ENCODE results near the gene CD63.
"Not testable (repeated sequence)": the region's sequence is repeated elsewhere in the genome, so short reads cannot be mapped to it uniquely, and the experiment has no call there.

CD63 gene, protein sequence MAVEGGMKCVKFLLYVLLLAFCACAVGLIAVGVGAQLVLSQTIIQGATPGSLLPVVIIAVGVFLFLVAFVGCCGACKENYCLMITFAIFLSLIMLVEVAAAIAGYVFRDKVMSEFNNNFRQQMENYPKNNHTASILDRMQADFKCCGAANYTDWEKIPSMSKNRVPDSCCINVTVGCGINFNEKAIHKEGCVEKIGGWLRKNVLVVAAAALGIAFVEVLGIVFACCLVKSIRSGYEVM

DNA sequence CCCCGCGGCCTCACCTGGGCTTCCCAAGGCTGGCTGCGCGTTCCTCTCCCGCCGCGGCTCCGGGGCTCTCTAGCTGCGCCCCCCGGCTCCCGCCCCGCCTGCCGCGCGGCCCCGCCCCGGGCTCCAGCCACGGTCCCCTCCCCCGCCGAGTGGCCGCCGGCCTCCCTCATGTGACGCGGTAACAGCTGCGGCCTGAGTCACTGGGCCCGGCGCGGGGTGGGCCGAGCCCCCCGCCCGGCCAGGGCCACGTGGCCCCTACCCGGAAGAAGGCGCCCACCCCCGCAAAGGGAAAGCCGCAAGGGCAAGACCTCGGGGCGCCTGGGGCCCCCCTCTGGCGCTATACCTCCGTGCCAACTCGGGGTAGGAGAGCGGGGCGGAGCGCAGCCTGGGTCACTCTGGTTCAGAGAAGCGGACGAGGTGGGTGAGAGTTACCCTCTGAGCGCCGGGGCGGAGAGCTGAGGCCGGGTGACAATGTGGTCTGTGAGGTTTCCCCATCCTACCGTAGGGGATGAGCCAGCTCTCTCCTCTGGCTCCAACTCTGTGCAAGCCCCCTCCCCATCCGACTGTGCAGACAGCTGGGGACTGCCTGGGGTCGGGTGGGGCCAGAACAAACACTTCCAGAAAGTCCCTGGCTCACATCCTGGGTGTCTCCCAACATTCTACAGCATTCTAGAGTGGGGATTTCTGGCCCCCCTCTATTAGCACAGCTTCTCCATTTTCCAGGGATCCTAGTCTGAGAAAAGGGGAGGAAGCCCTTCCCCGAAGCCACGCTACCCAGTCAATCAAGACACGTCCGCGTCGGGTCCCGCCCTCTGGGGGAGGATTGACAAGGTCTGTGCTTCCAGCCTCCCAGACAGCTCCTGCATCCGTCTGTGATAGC is at the start of gene CD63:
Gene CD63, minus strand, starts transcription at position 71 of the 880 bp plus-strand sequence. CDS start 668 bp downstream, outside the sequence.
- peak; percentile 39 for DNase-seq (ENCODE audit: low read depth)

DNA sequence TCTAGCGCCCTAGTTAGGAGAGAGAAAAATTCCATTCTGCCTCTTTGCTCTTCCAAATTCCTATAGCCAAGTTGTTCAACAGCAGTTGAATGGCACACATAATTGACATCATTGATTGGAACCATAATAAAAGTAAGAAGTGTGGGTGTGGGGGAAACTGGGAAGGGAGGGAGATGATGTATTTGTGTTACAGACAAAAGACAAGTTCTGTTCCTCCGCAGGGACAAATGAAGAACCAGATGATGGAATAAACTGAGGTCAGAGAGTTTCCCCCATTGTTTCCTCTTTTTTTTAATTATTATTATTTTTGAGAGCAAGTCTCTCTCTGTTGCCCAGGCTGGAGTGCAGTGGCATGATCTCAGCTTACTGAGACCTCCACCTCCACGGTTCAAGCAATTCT is 49.0 kb upstream of the CD63 start:
- no peak for DNase-seq (ENCODE audit: low read depth)

DNA sequence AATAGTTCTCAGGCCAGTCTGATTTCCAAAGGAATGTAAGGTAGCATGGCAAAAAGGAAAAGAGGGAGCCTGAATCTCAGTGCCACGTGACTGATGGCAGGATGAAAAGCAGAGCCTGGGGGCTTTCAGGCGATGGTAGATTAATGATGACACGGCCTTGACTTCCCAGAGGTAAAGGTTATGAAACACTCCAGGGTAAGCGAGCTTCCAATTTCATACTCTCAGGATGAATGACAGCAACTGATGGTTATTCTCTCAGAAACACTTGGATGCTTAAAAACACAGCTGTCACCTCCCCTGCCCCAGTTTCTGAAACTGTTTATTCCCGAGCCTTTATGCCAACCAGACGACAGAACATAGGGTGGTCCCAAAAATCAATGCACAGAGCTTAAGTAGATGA is 42.9 kb upstream of the CD63 start:
- DNase-seq (ENCODE audit: low read depth), result no peak

DNA sequence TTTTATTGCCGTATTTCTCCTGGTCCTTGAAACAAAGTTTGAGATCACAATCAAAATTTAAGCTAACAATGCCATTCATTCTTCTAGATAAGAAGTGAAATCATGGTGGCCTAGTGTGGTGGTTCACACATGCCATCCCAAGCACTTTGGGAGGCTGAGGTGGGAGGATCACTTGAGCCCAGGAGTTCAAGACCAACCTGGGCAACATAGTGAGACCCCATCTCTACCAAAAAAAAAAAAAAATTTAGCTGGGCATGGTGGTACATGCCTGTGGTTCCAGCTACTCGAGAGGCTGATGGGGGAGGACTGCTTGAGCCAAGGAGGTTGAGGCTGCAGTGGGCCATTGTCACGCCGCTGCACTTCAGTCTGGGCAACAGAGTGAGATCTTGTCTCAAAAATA is 38.3 kb upstream of the CD63 start:
- no peak for DNase-seq (ENCODE audit: low read depth)

DNA sequence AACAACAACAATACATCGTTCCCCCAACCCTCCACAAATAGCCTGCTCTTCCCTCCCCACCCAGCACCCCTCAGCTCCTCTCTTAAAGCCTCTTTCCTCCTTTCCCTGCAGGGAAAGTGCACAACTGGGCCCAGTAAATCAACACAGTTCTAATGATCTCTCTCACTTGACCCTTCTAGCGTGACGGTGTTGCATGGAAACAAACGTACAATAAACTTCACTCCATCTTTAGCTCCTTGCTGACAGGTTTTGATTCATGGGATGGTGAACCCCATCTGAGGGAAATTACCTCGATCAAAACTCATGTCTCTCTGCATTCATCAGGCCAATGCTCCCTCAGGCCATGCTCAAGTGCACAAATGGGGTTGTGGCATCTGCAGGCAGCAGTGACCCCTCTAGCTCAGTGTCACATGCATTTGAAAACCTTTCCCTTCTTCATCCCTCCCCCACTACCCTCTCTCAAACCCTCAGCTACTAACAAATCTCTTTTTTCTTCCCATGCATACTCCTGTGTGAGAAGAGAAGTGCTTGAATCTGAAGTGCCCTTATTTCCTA is 37.0 kb upstream of the CD63 start:
- no peak for DNase-seq (ENCODE audit: low read depth)

DNA sequence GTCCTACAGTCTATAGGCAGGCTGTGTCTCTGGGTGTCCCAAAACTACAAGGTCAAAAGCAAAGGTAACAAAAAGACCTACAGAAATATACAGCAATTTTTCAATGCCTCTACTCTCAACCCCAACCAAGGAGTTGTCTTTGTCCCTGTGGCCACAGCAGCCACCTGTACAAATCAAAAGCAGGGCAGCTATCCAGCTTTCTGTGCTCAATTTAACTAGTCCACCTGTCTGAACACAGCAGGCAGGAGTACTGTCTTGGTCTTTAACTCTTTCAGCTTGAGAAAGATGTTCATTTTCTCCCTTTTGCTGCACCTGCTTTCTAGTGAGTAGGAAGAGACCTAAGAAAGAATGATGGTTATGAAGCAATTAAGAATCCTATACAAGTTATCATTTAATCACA is 33.8 kb upstream of the CD63 start:
- no peak for DNase-seq (ENCODE audit: low read depth)

DNA sequence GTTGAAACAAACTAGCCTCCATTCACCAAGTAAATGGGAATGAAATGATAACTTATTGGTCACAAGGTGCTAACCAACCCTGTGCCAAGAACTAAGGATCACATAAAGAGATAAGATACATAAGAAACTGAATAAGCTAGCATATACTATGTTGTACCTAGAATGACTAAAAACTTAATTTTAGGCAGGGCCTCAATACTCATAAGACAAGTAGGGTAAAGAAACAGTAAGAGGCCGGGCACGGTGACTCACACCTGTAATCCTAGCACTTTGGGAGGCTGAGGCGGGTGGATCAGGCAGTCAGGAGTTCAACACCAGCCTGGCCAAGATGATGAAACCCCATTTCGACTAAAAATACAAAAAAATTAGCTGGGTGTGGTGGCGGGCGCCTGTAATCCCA is 31.9 kb upstream of the CD63 start:
- DNase-seq (ENCODE audit: low read depth), result no peak

DNA sequence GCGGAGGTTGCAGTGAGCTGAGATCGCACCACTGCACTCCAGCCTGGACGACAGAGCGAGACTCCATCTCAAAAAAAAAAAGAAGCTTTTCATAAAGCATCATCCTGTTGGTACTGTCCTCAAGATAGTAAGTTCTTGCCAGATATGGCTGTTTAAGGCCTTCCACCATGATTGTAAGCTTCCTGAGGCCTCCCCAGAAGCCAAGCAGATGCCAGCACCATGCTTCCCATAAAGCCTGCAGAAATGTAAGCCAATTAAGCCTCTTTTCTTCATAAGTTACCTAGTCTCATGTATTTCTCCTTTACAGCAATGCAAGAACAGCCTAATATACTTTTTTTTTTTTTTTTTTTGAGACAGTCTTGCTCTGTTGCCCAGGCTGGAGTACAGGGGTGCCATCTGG is 29.8 kb upstream of the CD63 start:
- DNase-seq (ENCODE audit: low read depth), result not testable (repeated sequence)

DNA sequence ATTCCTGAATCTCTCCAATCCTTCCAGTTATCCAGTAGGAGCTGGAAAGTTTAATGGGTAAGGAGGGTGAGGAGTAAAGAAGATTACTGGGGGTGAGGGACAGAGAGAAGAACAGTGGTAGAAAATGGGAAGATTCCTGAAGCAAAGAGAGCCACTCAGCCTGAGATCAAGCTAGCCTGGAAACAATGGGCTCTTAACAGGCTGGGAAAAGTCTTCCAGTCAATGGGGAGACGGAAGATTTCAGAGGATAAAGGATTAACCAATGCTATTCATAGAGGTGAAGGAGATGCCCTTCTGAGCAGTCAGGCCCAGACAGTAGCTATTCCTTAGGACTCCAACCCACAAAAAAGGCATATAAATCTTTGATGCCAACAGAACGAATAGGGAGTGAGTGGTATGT is 28.9 kb upstream of the CD63 start:
- DNase-seq (ENCODE audit: low read depth), result no peak

DNA sequence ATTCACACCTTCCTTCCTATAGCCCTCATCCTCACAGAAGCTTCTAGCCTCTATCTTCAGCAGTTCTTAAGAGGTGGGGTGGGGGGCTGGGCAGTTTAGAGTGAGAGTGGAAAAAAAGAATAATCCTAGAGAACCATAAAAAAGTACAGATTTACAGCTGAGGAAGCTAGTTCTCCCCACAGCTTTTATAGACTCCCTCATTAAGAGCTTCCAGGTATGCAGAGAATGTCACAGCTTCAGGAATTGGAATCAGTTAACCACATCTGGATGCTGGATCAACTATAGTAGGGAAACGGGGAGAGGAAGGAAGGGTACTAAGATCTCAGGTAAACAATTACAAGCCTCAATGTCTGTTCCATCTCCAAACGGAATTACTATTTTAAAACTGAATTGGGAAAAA is 26.4 kb upstream of the CD63 start:
- no peak for DNase-seq (ENCODE audit: low read depth)

DNA sequence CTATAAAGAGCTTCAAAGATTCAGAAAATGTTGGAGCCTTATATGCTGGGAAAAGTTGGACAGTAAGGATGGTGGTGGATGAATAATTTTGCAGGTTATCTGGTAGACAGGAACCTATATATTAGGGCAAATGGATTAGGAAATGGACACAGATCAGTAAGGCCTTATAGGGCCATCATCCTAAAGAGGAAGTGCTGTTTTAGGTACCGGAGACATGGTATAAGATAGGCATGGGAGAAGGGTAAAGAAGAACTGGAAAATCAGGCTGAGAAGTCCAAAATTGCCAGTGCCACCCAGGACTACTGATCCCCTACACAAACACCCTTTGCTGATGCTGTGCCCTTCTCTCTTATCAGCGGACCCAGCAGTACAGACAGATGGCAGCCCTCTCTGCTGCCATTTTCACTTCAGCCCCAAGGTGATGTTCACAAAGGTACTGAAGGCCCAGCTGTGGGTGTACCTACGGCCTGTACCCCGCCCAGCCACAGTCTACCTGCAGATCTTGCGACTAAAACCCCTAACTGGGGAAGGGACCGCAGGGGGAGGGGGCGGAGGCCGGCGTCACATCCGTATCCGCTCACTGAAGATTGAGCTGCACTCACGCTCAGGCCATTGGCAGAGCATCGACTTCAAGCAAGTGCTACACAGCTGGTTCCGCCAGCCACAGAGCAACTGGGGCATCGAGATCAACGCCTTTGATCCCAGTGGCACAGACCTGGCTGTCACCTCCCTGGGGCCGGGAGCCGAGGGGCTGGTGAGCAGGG is 19.6 kb upstream of the CD63 start:
- DNase-seq (ENCODE audit: low read depth), result no peak

DNA sequence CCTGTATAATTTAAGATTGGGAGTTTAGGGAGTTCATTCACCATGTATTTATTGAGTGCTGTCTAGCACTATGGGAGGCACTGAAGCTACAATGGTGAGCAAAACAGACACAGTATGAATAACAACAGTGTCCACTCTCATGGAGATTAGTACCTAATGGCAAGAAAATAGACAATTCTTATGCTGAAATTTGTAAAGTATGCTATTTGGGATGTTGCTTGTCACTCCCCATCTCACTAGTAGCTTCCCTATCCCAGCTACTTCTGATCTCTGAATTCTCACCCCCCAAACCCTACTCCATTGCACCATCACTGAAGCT is 18.1 kb upstream of the CD63 start:
- no peak for DNase-seq (ENCODE audit: low read depth)

DNA sequence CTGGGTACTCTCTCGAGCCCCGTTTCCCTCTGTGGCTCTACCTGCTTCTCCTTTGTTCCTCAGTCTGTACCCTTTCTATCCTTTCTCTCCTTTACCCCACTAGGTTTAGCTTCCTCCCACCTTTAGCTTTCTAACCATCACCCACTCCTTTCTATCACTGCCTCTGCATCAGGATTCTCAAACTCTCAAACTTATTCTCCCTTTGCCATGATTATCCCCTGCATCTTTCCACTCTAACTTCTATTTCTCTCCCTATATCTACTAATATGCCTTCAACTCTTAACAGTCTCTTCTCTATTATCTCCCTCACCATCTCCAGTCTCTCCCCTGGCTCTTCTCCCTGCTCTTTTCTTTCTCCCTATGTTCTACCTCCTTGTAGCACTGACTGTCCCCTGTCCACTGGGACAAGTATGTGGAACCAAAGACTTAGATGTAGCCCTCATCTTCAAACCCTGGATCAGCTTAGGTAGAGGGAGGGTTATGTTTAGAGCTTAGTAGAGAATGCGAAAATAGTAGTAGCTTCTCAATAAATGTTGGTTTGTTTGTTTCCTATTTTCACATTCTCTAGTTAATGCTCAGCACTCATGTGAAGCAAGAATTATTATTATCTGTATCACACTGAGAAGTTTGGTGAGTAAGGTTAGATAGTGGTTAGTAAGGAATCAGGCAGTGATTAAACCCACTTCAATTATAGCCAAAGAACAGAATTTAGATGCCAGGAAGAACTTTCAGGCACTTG is 17.5 kb upstream of the CD63 start:
- DNase-seq (ENCODE audit: low read depth), result no peak

DNA sequence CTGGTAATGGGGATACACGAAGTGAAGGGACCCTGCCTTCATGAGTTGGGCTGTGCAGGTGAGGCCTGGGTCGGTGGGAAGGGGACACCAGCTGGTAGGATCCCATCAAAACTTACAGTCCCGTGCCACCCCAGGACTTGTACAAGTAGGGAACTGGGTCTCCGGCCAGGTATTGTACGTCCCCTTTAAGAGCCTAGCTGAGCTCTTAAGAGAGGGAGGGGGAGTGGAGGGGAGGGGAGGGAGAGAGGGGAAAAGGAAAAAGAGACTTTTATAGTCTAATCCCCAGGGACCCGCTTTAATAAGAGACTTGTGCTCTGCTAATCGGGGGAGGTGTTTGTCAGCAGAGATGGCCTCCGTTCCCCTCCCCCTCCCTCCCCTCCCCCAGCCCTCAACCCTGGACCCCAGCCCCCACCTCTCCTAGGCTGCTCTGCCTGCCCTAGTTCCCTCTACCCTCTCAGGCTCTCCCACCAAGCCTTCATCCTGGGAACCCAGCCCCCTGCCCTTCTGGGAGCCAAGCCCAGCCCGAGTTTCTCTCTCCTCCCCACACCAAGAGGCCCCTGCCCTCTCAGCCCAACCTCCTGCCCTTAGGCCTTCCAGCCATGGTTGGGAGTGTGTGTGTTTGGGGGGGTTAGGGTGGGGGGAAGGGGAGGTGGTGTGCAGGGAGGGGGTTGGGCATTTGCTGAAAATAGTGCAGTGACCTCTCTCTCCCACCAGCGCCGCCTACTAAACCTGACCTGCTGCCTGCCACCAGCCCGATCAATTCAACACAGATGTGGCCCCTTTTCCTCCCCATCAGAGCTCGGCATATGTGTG is 16.8 kb upstream of the CD63 start:
- no peak for DNase-seq (ENCODE audit: low read depth)

DNA sequence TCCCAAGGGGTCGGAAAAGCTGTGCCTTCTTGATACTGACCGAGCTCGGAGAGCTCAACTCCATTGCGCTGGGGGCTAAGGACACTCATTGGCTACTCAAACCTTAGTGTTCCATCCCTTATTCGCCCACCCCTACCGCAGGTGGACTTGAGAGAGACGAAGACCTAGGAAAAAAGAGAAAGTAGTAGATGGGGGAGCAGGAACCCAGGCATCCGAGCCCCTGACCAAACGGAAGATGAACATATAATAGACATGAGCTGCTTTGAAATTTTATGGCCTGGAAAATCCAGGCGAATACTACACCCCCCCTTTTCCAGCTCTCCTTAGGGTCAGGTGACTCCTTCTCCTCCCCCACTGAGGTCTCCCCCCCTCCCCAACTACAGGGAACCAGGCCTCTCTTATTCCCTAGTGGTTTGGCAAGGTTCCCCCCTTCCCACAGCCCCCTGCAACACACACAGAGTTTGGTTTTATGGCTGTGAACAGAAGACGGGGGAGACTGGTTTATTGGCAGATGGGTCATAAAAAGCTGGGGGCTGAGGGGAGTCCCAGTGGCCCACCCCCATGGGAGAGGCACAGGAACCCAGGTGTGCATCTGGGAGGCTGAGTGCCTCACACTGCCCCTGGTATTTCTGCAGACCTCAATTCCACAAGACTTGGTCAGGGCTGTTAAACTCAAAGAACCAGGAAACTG is 15.7 kb upstream of the CD63 start:
- no peak for DNase-seq (ENCODE audit: low read depth)

DNA sequence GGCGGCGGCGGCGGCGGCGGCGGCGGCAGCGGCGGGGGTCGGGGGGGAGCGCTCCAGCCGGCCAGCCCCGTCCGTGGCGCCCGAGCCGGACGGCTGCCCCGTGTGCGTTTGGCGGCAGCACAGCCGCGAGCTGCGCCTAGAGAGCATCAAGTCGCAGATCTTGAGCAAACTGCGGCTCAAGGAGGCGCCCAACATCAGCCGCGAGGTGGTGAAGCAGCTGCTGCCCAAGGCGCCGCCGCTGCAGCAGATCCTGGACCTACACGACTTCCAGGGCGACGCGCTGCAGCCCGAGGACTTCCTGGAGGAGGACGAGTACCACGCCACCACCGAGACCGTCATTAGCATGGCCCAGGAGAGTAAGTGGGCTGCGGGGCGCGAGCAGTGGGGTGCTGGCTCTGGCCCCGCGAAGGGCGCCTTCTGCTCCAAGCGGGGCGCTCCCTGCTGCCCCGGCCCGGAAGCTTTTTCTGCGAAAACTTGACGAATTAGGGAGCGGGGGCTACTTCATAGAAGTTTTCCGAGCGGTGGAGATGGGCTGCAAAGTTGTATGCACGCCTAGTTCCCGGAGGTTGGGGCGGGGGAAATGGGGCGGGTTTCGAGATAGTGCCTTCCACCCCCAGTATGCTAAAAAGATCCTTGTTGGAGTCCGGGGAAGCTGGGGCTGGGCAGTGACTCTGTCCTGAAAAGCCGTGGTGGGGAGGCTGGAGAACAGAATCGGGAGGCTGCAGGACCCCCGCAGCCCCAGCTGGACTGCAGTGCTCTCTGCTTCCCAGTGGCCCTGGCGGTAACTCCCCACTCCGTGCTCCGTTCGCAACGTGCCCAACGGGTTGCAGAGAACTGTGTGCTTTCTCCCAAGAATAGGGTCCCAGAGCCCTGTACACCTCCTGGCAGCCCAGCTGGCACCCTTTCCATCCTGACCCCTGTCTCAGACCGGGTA is 14.9 kb upstream of the CD63 start:
- DNase-seq (ENCODE audit: low read depth), result no peak

DNA sequence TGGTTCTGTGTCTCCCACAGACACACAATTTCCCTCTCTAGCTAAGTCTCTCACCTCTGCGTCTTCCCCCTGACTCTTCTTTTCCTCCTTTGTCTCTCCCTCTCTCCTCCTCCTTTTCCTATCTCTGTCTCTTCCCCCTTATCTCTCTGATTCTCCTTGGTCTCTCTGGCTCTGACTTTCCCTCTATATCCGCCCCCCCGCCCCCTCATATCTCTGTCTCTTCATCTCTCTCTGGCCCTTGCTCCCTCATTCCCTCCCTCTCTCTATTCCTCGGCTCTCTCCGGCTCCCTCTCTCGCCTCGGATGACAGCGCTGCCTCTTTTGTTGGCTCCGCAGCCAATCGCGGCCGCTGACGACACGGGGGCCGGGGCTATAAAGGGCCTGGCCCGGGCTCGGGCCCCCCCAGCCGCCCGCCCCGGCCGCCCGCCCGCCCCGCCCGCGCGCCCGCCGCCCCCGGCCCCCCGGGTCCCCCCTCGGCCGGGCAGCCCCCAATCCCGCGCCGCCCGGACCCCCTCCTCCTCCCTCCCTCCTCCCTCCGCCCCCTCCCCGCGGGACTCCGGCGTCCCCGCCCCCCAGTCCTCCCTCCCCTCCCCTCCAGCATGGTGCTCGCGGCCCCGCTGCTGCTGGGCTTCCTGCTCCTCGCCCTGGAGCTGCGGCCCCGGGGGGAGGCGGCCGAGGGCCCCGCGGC is 14.1 kb upstream of the CD63 start, which contains the start of gene GDF11:
Gene GDF11, plus strand, starts transcription at position 404 of the 687 bp plus-strand sequence. Its CDS starts 195 bp downstream, at position 599.
- peak; percentile 49 for DNase-seq (ENCODE audit: low read depth)

DNA sequence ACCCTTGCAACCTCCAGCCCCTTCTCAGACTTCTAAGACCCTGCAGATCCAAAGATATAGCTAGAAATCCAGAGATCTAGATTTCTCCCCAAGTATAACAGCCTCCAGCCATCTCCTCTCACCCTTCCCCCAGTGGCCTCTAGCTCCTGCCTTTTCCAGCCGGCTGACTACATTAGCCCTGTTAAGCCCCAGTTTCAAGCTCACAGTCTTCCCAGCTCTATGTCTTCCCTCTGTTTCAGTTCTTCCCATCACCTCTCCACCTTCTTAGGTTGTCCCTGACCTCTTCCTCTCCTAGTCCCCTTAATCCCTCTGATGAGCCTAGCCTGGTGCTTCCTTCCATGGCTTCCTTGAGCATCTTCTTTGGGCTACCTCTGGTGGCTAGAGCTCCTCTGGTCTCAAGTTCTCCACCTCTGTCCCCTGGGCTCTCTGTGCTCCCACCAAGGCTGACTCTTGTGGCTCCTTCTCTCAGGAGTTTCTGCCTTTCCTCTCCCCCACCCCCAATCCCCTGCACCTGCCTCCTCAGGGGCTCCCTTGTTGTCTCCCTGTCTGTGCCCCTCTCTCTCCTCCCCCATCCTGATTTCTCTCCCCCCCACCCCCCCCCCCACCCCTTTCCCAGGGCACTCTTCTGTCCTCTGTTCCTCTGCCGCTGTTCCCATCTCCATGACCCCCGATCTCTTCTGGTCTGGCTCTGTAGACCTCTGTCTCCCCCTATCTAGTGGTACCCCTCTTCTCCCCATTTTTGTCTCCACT is 13.3 kb upstream of the CD63 start:
- no peak for DNase-seq (ENCODE audit: low read depth)
